HG02798 (cell line): ENCODE measurements around the gene USP3.
"Not testable (repeated sequence)": the region's sequence is repeated elsewhere in the genome, so short reads cannot be mapped to it uniquely, and the experiment has no call there.

Experiments
- ATAC-seq: cut with Tn5 transposase; IDR thresholded peaks from one replicate; pipeline ENCODE4 v1.9.1; 2021; ENCODE audit warnings: mild to moderate bottlenecking; ENCODE audit not compliant: unreplicated experiment, poor library complexity

The USP3 gene

DNA sequence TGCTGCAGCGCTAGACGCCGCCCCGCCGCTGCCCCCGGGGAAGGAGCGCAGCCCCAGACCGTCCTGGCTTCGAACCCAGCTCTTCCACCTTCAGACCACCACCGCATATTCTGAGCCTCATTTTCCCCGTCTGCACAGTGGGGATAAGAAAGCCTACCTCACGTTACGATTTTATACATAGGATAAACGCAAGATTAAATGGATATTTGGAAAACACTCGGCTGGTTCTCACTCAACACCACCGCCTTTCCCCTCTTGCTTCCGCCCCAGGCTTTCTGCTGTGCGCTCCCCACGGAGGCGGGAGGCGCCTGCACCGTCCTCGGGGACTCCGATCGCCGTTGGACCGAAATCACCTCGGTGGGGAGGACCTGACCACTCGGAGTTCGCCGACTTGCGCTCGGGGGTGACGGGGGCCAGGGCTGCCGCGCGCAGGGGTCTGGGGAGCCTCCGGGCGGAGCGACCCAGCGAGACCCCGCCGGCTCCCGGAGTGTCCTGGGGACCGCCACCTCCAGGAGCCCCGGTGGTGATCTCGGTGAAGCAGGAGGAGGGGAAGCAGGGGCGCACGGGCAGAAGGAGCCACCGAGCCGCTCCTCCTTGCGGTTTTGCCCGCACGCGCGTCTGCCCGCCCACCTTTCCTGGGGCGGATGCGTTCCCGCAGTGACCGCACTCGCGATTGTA lies 96.8 kb downstream of the USP3 start:
- ATAC-seq: peak; percentile 3

DNA sequence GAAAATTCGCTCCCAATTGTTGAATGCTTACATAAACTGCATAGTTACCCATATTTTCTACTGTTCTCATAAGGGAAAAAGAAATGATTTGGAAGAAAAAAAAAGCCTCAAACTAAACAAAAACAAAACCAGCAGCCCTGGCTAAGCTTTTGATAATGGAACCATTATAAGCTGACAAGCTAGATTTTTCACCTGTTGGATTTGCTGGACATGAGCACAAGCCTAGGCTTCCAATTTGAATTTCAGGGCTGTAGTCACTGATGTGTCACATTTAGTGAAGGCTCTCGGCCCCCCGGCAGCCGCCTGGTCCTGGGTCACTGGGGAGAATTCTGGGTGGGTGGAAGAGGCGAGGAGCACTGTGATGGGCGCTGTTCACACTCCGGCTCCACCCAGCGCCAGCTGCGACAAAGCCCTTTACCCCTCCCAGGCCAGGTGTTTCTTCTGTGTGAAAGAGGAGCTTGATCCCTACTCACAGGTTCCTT lies 97.4 kb downstream of the USP3 start:
- no peak for ATAC-seq

DNA sequence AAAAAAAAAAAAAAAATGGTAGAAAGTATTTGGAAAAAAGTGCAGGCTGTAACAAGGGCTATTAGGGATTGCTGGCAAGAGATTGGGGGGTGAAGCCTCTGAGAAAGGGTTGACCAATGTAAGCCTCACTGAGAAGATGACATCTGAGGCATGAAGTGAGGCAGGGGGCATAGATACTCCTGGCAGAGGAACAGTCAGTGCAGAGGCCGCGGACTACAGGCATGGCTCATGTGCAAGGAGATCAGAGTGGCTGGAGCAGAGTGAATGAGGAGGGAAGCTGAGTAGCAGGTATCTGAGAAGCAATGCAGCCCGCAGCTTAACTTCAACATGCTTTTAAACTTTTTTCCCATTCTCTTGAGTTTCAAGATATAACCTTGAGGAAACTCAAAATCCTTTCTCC lies 98.2 kb downstream of the USP3 start:
- ATAC-seq: no peak

GRCh38 chr15:63603516-63603915 lies 99.1 kb downstream of the USP3 start:
- ATAC-seq: no peak

- ATAC-seq: no peak
These were observed 99.9 kb downstream of the USP3 start for GRCh38 chr15:63604281-63604680.

GRCh38 chr15:63605036-63605435 lies 100.6 kb downstream of the USP3 start:
- ATAC-seq: no peak

DNA sequence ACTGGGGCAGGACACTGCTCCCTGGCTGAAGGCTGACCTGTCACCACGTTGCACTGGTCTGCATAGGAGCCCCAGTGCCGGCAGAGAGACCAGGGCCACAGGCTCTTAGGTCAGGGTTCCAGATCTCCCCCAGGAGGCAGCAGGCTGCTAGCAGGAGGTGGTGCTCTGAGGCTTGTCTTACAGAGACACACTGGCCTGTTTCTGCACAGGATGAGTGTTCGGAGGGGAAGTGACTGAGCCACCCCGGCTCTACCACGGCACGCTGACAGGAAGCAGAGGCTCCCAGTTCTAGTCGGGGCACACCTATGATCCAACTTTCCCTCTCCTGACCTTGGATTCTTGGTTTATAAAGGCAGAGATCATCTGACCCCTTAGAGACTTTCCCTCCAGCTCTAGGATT lies 101.4 kb downstream of the USP3 start:
- no peak for ATAC-seq

GRCh38 chr15:63606308-63606707 lies 101.9 kb downstream of the USP3 start:
- no peak for ATAC-seq

GRCh38 chr15:63608989-63609388 lies 104.6 kb downstream of the USP3 start:
- no peak for ATAC-seq

GRCh38 chr15:63609448-63609847 lies 105.1 kb downstream of the USP3 start:
- ATAC-seq: no peak

GRCh38 chr15:63610209-63610841 lies 105.9 kb downstream of the USP3 start:
- ATAC-seq: peak; percentile 77

- ATAC-seq: no peak
These were observed 106.8 kb downstream of the USP3 start for GRCh38 chr15:63611177-63611576.

- no peak for ATAC-seq
These were observed 107.9 kb downstream of the USP3 start for GRCh38 chr15:63612300-63612699.

DNA sequence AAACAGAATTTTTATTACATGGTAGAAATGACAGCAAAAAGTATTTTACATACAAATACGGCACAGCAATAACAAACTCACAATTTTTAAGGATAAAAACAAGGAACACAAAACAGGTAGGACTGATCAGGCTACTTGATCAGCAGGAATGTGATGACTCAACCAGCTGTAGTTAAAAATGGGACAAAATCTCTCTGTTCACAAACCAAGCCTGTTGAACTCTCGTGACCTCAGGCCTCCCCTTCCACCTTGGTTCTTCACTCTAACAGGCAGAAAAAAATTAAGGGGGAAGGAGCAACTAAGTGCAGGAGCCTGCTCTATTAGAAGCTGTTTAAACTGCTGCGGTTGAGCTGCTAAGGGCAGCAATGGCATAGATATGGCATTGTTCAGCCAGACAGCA lies 111.5 kb downstream of the USP3 start:
- no peak for ATAC-seq

DNA sequence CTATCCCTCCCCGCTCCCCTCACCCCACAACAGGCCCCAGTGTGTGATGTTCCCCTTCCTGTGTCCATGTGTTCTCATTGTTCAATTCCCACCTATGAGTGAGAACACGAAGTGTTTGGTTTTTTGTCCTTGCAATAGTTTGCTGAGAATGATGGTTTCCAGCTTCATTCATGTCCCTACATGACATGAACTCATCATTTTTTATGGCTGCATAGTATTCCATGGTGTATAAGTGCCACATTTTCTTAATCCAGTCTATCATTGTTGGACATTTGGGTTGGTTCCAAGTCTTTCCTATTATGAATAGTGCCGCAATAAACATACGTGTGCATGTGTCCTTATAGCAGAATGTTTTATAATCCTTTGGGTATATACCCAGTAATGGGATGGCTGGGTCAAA lies 112.8 kb downstream of the USP3 start:
- ATAC-seq: not testable (repeated sequence)

- ATAC-seq: not testable (repeated sequence)
These were observed 113.2 kb downstream of the USP3 start for GRCh38 chr15:63617627-63618026.

DNA sequence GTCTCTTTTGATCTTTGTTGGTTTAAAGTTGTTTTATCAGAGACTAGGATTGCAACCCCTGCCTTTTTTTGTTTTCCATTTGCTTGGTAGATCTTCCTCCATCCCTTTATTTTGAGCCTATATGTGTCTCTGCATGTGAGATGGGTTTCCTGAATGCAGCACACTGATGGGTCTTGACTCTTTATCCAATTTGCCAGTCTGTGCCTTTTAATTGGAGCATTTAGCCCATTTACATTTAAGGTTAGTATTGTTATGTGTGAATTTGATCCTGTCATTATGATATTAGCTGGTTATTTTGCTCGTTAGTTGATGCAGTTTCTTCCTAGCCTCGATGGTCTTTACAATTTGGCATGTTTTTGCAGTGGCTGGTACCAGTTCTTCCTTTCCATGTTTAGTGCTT lies 116.4 kb downstream of the USP3 start:
- ATAC-seq: not testable (repeated sequence)

- no peak for ATAC-seq
These were observed 119.0 kb downstream of the USP3 start for GRCh38 chr15:63623232-63623969.

DNA sequence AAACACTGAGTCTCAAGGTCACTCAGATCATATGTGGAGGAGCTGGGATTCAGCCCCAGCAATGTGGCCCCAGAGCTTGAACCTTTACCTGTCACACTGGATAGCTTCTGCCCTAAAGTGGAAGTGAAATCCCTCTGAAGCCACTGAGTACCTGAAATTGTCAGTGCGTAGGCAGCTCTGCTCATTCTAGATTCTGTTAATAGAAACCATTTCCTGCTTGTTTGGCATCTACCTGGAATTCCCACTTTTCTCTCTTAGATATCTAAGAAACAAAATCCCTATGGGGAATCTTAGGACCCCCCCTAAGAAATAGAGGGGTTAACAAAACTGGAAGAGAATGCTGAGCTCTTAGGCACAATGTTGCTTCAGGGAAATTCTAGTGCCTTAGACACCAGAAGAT lies 122.6 kb downstream of the USP3 start:
- peak; percentile 79 for ATAC-seq

- no peak for ATAC-seq
These were observed 123.9 kb downstream of the USP3 start for GRCh38 chr15:63628123-63628822.
